Kidney capillary endothelial cell (primary cell): Measurements from ENCODE around the gene PGF.

Source experiments
- DNase-seq: peaks from one replicate; pipeline ENCODE4 v3.0.0-alpha.2; 2018; ENCODE audit warnings: low spot score

Gene PGF

DNA sequence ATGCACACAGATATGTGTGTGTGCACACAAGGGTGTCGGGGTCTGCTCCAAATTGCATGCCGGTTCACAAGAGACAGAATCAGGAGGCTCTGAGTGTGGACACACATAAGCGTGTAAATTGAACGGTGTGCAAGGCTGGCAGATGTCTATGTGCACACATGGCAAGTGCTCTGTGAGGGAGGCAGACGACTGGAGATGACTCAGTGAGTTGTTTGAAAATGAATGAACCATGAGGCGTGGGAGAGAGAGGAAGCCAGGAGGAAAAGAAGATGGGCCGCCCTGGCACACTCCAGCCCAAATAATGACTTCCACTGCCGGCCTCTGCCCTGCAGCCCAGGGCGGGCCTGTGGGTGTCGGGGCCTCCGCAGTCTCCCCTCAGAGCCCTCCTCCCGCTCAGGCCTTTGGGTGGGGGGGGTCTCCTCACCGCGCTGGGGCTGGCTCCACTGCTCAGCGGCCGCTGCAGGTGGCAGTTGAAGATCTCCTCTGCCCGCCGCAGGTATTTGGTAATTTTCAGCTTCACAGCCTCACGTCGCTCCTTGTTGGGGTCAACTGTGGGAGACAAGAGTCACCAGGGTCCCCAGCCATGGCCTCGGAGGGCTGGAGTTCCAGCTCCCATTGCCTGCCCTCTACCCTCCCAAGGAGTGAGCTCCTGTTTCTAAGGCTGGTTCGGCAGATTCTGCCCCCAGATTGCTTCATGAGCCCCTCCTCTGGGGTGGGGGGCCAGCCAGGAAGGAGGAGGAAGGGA lies 35.8 kb downstream of the PGF start:
- no peak for DNase-seq

DNA sequence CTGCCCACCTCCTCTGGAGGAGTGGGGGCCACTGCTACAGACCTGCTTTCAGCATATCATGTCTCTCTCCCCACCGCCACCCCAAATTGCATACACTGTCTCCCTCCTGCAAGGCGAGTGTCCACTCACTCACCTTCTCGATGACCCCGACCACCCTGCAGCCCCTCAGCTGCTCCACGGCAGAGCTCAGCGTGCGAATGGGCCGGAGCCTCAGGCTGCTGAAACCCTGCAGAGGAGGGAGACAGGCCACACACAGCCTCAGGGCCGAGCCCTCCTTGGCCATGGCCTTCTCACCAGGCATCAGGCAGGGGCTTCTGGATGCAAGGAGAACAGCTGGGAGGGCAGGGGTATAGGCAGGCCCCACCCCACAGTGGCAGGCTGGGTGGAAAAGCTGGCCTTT lies 37.0 kb downstream of the PGF start:
- DNase-seq = no peak

- no peak for DNase-seq
Observed at GRCh38 chr14:74917646-74918081, 37.7 kb downstream of the PGF start.

- DNase-seq = no peak
Observed at GRCh38 chr14:74917178-74917543, 38.2 kb downstream of the PGF start.

GRCh38 chr14:74915826-74916225 lies 39.6 kb downstream of the PGF start:
- DNase-seq = no peak

DNA sequence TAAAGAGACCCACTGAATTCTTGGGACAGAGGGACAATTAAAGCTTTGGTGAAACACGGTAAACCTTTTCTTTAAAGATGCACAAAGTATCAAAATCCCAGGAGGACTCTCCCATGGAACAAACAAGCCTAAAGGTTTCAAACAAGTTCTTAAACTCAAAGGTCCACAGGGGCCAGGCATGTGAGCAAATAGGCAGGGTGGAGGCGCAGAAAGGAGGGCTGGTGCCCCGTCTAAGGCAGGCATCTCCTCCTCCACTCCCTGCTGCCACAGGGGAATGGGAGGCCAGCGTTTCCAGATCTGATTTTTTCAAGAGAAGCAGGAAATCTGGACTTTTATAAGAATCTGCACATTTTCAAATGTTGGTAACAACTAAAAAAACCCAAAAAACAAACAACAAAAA lies 40.0 kb downstream of the PGF start:
- no peak for DNase-seq

DNA sequence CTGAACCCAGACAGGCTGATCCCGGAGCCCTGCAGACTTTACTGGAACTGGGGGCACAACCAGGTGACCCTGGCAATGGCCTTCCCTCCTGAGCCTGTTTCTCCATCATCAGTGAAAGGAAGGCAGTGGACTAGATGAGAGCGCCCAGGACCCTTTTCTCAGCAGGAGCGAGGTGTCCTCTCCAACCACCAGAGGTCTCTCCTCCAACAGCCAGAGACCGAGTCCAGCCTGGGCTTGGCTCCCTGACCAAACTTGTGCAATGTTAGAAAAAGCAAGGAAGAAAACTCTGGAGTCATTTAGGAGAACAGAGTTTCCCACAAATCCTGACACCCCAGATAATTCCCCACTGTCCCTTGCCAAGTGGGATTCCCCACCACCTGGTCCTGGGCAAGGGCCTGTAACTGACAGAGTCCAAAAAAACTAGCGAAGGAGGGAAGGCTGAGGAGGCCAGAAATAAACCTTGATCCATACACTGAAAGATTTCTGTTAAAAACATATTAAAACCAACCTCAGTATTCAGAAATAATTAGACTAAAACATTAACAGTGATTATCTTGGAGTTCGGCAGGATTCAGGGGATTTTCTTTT lies 41.3 kb downstream of the PGF start:
- DNase-seq = peak; percentile 67

- DNase-seq = no peak
Observed at GRCh38 chr14:74913393-74913910, 41.9 kb downstream of the PGF start.

- DNase-seq = no peak
Observed at GRCh38 chr14:74912801-74913200, 42.6 kb downstream of the PGF start.

- no peak for DNase-seq
Observed at GRCh38 chr14:74912111-74912510, 43.3 kb downstream of the PGF start.

- DNase-seq = no peak
Observed at GRCh38 chr14:74911704-74912103, 43.7 kb downstream of the PGF start.

- DNase-seq = no peak
Observed at GRCh38 chr14:74911221-74911620, 44.2 kb downstream of the PGF start.

DNA sequence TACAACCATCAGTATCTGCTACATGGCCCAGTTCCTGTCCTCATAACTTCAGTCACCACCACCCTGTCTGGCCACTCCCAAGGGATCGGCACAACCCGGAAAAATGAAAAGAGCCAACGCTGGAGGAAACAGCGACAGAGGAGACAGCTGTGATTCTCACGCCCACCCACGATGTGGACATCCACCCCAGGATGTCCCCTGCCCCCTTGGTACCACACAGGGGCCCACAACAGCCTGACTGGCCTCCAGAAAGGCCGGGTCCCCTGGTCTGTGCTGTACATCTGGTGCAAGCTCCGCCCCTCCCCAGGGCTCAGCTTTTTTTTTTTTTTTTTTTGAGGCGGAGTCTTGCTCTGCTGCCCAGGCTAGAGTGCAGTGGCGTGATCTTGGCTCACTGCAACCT lies 44.8 kb downstream of the PGF start:
- DNase-seq = no peak

DNA sequence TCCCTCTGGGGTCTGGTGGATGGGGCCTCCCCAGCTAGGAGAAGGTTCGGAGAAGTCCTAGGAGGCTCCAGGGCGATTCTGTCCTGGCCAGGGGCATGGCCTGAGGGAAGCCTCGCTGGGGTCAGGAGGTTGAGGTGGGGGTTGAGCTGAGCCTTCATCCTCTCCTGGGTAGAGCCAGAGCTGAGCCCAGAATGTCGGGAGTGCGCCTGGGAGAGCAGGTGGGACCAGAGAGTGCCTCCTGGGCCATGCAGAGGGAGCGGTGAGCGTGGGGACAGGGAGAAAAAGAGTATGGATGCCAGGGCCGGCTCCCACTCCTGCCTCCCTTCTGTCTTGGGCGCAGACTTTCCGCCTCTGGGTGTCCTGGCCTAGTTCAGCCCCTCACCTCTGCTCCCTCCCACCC lies 45.5 kb downstream of the PGF start:
- DNase-seq = no peak

DNA sequence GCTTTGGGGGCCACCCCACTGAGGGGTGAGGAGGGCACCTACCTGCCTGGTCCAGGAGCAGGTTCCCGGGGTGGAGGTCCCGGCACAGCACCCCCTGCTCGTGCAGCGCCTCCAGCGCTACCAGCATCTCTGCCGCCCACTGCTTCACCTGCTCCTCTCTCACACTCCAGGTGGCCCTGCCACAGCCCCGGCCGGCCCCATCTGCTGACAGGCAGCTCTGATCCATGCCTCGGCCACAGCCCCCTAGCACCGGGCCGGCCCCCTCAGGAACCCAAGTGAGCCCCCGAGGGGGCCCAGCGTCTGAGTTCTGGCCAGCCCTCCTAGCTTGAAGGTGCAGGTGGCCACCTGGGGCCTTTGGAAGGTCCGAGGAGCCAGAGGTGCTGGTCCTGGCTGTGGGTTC lies 45.9 kb downstream of the PGF start:
- no peak for DNase-seq

- DNase-seq = no peak
Observed at GRCh38 chr14:74908861-74909341, 46.5 kb downstream of the PGF start.

- no peak for DNase-seq
Observed at GRCh38 chr14:74907744-74908143, 47.7 kb downstream of the PGF start.

DNA sequence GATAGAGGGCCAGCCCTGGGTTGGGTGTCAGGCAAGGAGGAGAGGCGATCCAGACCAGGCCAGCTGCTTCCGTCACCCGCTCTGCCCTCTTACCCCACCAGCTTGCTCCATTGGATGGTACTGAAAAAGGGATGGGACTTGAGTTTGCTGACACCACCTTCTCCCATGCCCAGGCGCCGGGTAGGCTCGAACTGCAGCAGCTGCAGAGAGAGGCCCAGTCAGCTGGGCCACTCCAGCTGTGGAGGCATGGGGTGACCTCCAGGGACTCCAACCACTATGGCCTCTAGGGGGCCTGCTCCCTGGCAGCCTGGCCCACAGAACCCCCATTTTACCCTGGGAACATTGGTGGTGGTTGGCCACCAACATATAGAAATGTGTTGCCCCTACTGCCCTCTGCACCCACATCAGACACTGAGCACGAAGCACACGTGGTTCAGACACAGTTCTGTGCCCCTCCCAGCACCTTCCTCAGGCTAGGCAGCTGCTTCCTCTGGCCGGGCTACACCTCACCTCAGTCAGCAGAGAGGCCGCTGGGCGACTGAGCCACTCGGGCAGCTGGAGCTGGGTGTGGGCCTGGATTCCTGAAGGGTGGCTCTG lies 48.4 kb downstream of the PGF start:
- DNase-seq = no peak

DNA sequence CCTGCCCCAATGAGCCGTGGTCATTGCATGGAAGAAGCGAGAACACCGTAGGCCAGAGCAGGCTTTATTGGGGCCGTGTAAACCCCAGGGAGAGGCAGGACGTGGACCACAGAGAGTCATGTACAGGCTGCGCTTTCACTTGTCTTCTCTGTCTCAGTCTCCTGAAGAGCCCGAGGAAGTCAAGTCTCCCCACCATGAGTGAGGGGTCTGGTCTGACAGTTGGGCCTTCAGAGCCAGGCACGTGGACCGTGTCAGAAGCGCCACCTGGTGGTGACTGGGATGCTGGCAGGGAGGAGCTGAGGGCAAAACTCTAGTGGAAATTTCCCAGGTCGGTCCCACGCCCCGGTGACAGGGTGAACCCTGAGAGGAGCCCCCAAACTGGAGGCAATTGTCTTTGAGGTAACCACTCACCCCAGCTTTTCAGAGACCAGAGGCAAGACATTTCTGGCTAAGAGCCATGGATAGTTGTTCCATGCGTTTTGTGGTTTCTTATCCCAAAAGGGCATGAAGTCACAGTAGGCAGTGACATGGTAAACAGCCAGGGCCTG lies 49.7 kb downstream of the PGF start:
- DNase-seq = peak; percentile 49

GRCh38 chr14:74904635-74905503 lies 50.5 kb downstream of the PGF start:
- no peak for DNase-seq

- no peak for DNase-seq
Observed at GRCh38 chr14:74902941-74903705, 52.3 kb downstream of the PGF start.
